GM20431 (cell line): Measurements from ENCODE around the gene STK26.
"Not testable (repeated sequence)": the region's sequence is repeated elsewhere in the genome, so short reads cannot be mapped to it uniquely, and the experiment has no call there.

ENCODE experiments used
- in situ Hi-C: fragments of 300-500 bp; cut with MseI, MboI; formaldehyde crosslinking; loops from one replicate; pipeline ENCODE4 v1.15.0; 2020; ENCODE audit warnings: low sequenced_read_pairs; ENCODE audit not compliant: unreplicated experiment

The STK26 gene

DNA sequence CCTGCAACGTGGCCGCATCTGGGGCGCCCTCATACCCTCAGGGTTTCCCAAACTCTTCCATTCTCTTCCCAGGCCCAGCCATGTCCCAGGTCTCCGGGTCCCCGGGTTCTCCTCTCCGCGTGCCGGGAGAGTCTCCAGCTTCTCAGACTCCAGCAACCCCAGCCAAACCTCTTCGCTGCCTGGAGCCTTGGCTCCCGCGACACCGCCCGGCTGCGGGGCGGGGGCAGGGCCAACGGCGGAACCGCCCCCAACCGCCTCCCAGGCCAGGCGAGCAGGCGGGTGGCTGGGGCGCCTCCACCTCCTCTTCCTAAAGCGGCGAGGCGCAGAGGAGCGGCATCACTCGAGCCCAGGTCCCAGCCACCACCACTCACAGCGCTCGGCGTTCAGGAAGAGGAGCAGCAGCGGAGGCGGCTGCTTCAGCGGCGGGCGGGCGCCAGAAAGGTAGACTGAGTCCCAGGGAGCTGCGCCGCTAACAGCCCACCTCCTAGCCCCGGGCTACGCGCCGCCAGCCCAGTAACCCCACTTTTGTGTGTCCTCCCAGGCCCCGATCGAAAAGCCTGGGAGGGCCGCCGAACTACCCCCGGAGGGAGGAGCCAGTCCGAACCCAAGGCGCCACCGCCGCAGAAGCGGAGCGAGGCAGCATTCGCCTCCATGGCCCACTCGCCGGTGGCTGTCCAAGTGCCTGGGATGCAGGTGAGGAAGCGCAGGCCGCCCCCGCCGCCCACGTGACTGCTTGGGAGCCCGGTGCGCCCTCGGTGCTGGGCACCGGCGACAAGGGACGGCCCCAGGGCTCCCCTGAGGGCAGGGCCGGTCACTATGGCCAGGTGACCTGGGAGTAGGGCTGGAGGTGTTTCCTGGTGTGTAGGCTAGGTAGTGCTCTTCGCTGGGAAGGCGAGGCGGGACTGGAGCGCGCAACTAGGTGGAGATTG, at the start of gene STK26:
STK26 (plus strand) TSS at position 336 of the 929 bp plus-strand sequence; CDS start at position 652, 316 bp downstream.
- in situ Hi-C loops: no loop called here

DNA sequence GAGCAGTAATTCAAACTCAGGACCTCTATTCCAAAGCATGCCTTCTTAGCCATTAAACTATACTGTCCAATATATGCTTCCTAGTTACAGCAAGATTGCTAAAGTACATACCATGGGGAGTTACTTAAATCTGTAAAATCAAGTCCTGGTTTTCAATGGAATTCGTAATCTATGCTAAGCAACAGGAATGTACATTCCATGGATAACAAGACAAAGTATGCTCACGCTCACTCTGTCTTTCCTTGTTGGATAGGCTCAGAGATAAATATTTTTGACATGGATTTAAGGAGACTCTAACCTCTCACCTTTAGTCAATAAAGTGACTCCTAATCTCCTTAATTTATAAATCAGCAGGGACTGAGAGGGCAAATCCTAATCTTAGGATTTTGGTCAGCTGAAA, 47.3 kb upstream of the STK26 start:
- in situ Hi-C loops: no loop called here

DNA sequence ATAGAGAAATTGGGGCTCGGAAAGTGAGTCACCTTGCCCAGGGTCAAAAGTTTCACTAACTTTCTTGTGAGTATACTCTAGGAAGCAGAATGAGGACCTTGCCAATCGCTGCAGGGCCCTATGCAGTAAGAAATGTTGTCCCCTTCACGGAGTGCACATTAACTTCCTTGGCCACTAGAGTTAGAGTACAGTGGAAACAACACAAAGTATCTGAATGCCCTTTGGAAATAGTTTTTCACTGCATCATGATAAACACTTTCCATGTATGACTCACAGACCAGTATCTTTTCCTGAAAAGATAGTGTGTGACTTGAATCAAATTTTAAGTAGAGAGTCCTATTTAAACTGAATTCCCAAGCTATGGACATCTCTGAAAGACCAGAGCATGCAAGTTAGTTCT, 45.5 kb upstream of the STK26 start:
- in situ Hi-C loops: no loop called here

DNA sequence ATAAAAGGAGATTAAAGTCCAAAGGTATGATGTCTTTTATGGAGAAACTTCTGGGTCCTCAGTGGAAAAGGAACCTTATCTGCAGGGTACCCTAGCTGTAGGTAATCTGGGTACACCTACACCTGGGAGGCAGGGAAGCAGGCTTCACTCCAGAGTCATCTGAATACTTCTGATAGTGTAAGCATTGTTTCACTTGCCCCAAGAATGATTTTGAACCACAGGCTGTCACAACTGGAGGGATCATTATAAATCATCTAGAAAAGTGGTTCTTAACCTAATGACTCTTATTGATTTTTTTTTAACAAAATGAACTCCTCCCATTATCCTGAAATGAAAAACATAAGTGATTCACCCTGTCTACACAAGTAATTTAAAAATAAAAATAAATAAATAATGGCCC, 44.0 kb upstream of the STK26 start:
- in situ Hi-C loops: no loop called here

DNA sequence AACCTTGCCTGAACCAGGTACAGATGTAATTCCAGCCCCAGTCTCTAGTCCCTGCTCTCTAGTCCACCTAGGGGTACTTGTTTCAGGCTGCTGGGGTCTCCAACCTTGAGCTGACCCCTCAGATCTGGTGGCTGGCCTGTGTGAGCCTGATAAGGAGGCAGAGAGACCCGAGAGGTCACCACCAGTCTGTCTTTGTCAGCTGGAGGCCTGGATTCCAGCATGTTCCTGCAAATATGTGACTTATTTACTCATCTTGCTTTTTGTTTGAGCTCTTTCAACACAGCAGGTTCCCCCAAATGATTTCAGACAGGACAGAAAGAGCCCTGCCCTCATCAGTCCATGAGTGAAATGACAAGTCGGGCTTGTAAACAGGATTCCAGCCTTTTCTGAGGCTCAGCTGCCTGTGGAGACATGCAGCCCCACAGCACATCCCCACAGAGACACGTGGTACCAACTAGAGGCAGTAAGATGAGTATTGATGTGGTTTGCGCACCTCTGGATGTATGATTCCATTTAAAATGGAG, 37.5 kb upstream of the STK26 start:
- in situ Hi-C loops: no loop called here

DNA sequence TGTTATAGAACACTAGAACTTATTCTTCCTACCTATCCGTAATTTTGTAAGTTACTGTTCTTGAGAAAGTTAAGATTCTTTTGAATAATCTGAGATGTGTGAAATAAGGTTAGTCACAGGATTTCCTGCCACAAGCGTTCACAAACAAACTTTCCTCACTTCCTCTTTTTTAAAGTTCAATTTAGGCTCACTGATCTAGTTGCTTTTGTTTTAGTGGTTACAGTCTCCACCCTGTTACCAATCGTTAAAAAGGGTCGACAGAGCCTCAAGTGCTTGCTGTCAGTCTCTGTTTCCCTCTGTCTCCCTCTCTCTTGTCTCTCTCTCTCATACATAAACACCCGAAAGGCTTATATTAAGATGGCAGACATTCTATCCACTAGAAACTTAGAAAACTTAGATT, 35.9 kb upstream of the STK26 start:
- in situ Hi-C loops: no loop called here

DNA sequence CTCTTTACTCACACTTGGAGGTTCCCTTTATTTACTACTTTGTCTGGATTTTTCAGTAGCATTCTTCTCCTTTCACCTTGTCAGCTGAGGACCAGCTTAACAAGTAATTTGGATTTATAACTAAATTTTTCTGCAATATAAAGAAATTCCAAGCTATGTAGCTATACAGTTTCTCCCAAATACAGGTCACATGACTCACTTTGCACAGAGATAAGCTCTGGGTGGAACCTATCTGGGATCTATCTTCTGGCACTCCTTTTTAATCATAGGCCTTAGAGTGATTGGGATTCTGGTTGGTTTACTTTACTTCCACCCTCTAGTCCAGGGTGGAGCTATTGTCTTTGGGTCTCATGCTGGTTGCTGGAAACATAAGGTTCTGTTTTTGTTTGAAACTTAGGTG, 34.9 kb upstream of the STK26 start:
- in situ Hi-C loops: no loop called here

DNA sequence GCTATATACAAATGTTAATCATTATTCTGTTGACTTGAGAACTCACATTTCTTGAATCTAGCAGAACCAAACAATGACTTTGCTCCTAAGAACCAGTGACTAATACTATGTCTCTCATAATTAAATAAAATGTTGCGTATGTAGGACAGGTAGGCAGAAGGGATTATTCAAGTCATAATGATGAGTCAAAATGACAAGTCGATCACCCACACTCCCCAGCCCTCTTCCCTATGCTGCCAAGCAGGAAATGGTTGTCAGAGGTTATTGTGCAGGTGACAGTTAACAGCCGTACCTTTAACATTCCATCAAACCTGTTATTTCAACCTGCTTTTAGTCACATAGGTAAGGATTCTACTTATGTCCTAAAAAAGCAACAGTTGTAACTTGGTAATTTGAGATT, 22.0 kb upstream of the STK26 start:
- in situ Hi-C loops: no loop called here

DNA sequence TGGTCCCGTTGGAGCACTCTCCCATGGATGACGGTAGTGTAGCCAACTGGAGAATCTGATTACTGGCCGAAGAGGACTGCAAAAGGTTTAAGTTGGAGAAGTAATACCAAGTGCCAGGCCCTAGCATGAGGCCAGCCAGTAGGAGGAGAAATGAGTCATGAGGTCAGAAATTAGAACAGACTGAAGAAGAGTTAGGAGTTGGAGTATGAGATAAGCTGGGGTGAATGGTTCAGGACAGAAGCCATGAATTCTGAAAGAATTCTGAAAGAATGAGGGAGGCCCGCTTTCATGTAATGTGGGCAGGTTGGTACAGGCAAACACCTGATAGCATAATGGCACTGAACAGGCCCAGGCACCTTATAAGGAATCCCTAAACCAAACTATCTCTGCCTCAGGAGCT, 18.4 kb upstream of the STK26 start:
- in situ Hi-C loops: no loop called here

DNA sequence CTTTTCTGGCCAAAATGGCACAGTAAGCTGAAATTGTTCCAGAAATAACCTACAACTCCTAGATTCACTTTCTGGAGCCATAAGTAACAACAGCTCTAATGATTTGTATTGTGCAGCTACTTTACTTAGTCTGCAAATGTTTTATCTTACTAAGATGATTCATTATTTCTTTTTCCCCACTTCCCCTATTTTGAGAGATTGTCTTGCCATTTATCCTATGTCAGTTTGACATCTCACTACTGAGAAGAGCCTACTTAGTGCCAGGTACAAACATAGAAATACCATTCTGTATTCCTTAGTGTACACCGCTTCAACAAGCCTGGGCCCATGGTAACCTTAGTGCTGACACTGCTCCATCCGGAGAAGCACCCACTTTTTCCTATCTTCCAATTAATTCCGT, 13.8 kb upstream of the STK26 start:
- in situ Hi-C loops: no loop called here

DNA sequence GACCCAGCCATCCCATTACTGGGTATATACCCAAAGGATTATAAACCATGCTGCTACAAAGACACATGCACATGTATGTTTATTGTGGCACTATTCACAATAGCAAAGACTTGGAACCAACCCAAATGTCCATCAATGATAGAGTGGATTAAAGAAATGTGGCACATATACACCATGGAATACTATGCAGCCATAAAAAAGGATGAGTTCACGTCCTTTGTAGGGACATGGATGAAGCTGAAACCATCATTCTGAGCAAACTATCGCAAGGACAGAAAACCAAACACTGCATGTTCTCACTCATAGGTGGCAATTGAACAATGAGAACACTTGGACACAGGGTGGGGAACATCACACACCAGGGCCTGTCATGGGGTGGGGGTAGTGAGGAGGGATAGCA, 12.9 kb upstream of the STK26 start:
- in situ Hi-C loops: not testable (repeated sequence)

DNA sequence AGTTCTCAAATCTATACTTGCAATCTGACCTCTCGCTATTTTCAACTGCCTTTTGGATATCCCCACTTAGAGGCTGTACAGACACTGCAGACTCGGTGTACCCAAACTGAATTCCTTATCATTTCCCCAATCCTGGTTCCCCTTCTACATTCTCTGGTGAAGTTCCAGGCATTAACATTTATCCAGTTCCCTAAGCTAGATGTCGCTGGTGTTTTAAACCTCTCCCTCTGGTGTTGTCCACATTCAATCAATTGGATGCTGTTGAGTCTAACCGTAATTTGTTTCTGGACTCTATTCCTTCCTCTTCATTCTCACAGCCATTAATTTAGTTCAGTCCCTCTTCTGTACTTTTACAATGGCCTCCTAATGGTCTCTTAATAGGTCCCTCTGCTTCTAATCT, 7.2 kb upstream of the STK26 start:
- in situ Hi-C loops: no loop called here

DNA sequence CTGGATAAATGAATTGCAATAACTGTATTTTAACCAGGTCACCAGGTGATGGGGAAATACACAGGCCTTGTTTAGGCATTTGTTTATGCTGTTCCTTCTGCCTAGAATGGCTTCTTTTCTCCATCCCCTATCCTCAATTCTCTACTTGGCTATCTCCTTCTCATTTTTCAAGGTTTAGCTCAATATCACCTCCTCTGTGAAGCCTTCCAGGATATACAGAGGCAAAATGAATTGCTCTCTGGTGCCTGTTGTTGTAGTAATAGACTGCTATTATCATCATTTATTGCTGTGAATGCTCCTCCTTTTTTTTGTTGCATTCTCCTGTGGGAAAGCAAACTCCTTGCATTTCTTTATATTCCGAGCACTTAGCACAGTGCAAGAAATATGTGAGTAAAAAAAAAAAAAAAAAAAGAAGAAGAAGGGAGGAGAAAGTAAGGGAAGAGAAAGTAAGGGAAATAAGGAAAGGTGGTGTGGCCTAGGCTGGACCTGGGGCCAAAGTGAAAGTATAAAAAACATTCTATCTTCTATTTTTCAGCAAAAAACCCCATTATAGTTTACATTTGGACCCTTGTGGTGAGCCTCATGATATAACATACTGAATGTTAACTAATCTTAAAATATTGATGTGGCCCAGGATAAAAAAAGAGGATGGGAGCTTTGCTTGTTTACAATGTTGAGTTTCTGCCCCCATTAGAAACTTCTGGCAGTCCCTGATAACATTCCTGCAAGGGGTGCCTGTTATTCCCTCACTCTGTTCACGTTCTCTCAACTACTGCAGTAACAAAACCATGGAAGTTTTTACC, 6.3 kb upstream of the STK26 start:
- in situ Hi-C loops: no loop called here

DNA sequence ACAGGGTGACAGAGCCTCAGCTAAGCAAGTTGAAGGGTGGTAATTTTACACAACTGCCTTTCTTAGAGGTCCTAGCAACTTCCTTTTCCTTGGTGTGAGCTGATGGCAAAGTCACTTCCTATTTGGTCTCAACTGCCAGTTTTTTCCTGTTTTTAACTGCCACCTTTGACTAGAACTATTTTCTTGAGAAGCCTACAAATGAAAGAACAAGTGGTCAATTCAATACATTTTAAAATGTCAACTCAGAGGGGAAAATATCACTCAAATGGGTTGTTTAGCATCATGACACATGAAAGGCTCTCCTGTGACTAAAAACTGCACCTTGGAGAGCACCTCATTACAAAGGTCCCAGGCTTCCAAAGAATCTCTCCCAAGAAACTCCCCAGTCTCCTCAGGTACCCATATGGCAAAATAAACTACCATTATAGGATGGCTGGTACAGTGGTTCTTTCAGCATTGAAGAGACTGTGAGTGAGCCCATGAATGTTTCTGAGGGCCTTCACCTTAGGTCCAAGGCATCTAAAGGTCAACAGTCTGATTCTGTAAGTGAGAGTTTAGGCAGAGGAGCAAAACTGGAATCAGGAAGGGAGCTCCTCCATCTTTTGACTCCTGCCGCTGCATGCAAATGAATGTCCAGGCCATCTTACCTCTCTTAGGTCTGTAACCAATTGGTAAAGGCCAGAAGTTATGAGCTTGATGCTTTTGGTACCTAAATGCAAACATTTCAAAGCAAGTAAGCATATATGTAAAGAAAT, 5.5 kb upstream of the STK26 start:
- in situ Hi-C loops: no loop called here

DNA sequence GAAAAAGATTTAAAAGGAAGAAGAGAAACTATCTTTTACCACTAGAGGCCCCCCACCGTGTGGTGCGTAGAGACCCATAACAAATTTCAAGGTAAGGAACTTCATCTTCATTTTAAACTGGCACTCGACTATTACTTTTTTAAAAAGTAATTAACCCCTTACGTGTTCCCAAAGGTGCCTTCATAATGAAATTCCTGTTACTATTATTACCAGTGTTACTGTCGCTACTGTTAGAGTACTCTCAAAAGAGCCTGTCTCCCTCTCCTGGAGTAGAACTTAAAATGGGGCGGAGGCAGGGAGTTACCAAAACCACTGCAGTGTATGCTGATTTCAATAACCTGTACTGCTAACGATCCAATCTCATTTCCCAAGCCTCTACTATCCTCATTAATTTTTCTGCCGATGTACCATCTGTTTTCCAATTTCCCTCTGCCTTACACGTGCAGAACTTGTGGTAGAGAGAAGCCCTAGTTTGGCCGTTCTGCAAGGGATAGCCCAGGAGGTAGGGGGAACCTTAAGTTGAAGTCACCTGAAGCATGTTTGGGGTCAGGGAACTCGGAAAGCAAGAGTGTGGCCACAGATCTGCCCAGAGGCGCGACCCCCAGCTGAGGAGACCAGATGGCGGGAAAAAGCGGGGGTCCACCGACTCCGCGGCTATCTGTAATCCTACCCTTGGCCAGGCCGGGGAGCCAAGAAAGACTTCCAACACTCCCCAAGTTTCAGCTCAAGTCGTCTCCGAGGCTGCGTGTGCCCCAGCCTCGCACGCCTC, 720 bp upstream of the STK26 start:
- in situ Hi-C loops: no loop called here

DNA sequence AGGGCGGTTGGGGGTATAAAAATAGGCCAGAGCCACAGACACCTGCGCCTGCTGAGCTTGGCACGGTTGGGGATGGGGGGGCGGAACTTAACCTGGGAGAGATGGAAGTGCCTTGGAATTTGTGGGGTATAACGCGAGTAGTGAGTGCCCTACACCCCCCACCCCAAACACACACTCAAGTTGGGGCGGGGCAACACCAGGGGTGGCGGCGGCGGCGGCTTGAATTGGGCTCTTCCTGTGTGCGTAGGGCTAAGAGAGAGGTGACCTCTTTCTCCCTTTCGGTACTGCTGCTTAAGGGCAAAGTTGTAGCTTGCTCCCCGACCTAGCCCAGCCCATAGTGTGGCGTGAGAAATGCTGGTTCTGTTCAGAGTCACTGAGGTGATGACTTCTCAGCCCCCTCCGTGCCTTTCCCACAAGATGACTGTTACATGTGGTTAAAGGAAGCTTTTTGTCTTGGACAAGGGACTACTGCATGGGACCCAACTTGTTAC, 839 bp downstream of the STK26 start:
- in situ Hi-C loops: no loop called here

DNA sequence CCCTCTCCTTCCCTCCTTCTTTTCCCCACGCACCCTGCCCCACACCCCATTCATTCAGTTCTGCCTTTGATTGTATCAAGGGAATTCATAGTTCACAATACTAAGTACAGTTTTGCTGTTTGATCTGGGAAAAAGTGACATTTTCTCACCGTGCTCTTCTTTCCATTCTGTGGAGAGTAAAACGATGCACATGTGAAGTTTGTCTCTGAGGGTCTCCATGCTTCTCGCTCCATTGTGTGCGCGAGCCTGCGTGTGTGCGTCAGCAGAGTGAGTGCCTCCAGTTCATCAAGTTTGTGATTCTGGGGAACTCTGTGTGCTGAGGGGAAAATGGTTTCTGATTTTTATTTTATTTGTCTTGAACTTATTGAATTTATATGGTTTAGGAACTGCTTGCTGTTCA, 1.9 kb downstream of the STK26 start:
- in situ Hi-C loops: no loop called here

DNA sequence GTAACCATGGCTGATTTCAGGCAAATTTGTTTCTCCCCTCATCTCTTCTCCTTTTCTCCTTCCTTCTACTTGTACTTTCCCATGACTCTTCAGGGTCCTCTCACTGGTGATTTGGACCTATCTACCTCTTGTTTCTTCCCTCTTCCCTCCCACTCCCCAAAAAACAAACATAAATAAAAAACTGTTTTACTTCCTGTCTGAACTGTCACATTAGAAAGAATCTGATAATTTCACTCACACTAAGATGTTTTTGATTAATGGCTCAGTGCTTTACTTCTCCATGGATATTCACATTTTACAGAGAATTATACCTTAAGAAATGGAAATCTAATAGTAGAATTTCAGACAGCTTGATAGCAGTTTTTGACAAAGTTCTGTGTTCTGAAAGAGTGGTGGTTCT, 7.2 kb downstream of the STK26 start:
- in situ Hi-C loops: no loop called here

DNA sequence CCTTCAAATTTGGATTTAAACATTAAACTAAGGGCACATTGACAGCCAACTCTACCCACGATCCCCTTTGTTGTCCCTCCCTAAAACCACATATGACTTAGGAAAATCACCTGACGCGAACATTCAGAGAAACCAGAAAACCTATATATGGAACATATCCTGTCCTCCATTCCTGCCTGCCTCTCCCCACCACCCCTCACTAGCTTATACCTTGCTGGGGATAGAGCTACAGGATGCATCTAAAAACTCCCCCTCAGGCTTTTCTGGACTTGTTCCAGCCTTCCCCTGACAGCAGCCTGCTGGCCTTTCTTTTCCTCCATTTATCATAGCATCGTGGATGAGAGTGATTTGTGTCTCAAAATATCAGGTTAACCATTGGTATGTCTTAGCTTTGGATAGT, 8.8 kb downstream of the STK26 start:
- in situ Hi-C loops: no loop called here
